ENCODE results near the gene CDK5R2.

Gene CDK5R2

DNA sequence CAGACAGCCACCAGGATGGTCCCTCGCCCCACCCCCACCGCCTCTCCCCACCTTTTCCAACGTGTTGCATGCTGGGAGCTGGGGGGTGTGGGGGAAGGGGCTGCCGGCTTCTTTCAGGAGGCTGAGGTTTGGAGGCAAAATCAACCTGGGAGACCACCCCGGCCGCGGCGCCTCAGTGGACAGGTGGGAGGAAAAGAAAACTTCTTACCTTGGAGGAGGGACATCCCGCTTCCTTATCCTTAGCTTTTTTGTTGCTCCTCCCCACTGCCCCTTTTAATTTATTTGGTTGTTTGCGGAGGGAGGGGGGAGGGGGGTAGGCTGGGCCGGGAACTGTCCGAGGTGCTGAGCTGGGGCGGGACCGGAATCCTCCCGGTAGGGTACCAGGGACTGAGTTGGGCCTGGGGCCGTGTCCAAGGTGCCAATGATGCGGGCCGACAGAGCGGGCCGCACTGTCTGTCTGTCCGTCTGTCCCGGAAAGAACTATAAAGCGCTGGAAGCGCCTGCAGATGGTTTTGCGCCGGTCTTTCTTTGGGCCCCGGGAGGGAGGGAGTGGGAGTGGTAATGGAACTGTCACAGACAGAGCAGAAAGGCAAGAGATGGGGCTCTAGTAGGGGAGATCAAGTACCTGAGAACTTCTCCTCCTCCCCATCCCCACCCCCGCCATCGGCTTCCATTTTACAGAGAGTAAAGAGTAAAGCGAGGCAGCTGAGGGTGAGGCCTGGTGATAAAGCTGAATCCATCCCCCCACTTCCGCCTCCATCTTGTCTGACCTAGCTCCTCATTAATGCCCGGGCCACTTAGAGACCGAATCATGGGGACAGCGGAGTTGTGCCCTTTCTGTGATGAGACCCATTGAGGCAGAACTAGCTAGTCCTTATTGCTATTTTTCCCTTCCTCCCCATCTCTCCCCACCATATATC is 2.4 kb downstream of the CDK5R2 start:
- DNase-seq (ENCODE audit: low read depth in 1 of 2, low spot score in 1 of 2) = peak in 1 of 2 donors; percentile 18

DNA sequence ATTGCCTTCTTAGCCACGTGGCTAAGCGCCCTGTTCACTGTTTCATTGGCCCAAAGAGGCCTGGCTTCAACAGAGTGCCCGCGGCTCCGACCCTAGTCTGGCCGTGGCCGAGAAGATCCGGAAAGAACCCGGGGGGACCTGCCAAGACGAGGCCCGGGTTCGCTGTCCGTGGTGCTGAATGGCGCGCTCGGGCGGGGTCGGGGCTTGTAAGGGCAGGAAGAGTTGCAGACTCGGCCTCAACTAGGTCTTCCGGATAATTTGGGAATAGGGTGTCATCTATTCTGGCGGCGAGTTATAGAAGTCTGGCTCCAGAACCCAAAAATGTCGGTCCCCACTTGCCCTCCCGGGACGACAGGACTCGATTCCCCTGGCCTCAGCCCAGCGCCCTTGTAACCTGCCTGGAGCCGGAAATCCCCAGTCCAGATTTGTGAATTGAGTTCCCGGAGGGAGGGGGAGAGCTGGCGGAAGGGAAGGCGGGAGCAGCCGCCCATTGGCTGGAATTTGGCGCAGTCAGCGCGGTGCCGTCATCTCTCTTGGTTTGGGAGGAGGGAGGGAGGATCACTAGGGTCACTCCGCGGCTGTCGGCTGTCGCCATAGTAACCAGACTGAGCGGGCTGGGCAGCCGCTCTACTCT is 3.5 kb downstream of the CDK5R2 start:
- DNase-seq (ENCODE audit: low read depth in 1 of 2, low spot score in 1 of 2) = peak; percentile 25 to 54

DNA sequence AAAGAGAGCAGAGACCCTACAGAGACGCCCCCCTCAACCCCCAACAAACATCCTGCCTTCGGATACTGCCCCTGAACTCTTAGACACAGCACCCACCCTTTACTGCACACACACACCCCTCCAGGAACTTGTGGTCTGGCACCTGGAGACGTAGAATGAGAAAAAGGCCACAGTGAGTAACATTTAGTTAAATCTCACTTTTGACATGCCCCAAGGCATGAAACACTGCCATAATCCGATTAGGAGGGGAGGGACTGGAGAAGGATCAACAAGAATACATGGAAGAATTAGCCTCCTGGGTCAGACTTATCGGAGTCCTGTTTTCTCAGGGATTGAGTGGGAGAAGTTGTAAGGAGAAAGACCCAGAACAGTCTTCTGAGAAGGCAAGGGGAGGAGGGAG is 4.1 kb downstream of the CDK5R2 start:
- DNase-seq (ENCODE audit: low read depth in 1 of 2, low spot score in 1 of 2) = no peak

DNA sequence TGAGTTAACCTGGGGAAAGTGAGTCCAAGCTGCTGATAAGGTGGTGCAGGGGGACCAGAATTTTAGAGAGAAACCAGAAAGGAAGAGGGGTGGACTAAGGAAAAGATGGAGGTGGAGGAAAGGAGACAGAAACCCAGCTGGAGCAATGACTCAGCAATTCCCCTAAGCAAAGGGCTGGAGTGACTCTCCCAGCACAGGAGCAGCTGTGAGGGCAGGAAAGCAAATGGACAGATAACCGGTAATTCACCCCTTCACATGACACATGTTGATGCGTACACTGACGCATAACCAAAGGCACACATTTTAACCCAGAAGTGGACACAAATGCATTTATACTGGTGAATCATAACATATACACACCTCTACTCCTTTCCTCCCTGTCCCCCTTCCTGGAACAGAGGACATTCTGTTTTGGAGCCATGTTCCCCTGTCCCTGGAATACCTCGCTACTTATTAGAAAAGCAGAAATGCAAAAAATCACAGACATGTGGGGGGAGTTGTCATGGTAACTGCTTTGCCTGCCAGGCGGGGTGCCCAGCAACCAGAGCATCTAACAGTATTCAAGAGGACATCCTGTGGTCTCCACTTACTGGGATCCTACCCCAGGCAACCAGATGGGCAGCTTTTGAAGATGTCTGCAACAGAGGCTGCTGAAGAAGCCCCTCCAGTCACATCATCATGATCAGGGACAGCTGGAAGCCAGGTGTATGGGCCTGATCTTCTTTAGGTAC is 4.7 kb downstream of the CDK5R2 start:
- no peak for DNase-seq (ENCODE audit: low read depth in 1 of 2, low spot score in 1 of 2)

DNA sequence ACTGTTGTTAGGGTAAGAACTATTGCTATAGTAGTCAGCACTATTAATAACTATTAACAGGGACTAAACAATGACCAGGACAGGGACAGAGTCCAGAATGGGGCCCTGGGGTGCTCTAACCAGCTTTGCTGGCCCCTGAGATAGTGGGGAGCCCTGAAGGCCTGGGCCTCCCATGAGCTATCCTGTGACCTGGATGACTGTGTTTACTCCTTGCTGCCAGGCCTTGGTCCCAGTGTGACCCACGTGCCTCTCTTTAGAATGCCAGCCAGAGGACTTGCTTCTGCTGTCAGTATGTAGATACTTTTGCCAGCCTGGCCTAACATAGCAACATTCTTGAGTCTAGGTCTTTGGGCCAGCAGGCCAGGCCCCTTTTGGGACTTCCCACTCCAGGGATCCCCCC is 11.4 kb downstream of the CDK5R2 start:
- DNase-seq (ENCODE audit: low read depth in 1 of 2, low spot score in 1 of 2) = no peak

DNA sequence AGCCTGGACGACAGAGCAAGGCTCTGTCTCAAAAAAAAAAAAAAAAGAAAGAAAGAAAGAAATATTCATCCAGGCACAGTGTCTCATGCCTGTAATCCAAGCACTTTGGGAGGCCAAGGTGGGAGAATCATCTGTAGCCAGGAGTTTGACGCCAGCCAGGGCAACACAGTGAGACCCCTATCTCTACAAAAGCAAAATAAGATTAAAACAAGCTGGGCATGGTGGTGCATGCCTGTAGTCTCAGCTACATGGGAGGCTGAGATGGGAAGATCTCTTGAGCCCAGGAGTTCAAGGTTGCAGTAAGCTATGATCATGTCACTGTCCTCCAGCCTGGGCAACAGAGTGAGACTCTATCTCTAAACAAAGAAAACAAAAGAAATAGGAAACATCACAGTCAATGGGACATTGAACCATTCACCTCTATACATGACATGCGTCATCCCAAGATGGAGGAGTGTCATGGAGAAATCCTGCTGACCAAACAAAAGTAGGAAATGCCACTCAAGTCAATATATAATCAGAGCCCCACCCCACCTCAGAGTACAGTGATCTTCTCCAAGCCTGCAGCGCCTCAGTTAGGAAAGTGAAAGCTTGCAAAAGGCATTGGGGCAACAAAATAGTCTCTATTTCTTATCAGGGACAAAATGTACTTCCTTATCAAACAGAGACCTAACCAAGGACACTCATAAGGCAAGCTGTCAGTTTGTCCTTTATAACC is 15.8 kb downstream of the CDK5R2 start:
- DNase-seq (ENCODE audit: low read depth in 1 of 2, low spot score in 1 of 2) = no peak

- peak; percentile 65 to 81 for DNase-seq (ENCODE audit: low read depth in 1 of 2, low spot score in 1 of 2)
These were observed 20.6 kb downstream of the CDK5R2 start for GRCh38 chr2:218979846-218980734.

GRCh38 chr2:218980735-218981389 is 21.4 kb downstream of the CDK5R2 start:
- no peak for DNase-seq (ENCODE audit: low read depth in 1 of 2, low spot score in 1 of 2)

GRCh38 chr2:218981390-218981880 is 22.0 kb downstream of the CDK5R2 start:
- no peak for DNase-seq (ENCODE audit: low read depth in 1 of 2, low spot score in 1 of 2)

DNA sequence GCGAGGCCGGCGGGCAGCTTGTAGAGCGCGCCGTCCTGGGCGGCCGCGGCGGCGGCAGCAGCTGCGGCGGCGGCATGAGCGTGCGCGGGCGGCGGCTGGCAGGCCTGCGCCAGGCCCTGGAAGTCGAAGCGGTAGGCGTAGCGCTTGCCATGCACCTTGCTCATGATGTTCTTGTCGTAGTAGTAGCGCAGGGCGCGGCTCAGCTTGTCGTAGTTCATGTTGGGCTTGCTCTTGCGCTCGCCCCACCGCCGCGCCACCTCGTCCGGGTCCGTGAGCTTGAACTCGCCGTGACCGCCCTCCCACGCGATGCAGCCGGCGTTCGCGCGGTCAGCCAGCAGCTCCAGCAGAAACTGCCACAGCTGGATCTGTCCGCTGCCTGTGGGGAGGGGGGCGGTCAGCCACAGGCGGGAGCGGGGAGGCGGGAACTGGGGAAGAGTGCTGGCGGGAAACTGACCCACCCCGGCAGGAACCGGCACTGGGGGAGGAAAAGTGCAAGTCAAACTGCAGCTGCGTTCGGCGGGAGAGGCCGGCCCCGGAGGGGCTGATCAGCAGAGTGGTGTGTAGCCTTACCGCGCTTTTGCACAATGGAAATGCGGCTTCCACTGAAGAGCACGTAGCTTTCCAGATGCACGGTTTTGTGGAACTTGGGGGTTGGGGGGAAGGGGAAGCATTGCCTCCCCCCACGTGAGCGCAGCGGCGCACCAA is 22.6 kb downstream of the CDK5R2 start:
- DNase-seq (ENCODE audit: low read depth in 1 of 2, low spot score in 1 of 2) = no peak

DNA sequence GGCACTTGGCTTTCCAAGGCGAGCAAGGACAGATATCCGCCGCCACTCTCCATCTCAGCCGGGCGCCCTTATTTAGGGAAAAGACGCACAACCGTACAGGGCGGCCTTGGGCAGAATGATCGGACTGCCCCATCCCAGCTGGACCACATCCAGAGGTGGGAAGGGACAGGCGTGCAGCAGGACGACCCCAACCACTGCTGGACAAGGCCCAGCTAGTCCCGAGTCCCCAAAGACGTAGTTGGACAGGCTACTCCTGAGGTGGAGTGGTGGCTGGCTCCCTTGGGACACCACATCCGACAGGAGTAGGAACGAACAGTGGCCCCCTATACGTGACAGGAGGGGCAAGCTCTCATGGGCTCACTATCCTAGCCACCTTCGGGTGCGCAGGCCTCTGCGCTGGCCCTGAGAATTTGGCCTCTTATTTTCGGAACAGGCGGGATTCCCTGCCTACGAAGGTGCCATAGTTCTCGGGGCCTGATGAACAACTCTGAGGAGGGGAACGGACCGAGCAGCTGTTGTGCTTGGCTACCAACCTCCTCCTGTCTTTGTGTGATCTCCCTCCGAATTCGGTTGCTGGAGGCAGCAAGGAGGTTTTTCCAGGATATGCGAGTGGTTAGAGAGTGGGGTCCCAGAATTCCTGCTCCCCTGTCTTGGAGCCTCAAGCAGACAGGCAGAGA is 23.3 kb downstream of the CDK5R2 start:
- DNase-seq (ENCODE audit: low read depth in 1 of 2, low spot score in 1 of 2) = no peak

DNA sequence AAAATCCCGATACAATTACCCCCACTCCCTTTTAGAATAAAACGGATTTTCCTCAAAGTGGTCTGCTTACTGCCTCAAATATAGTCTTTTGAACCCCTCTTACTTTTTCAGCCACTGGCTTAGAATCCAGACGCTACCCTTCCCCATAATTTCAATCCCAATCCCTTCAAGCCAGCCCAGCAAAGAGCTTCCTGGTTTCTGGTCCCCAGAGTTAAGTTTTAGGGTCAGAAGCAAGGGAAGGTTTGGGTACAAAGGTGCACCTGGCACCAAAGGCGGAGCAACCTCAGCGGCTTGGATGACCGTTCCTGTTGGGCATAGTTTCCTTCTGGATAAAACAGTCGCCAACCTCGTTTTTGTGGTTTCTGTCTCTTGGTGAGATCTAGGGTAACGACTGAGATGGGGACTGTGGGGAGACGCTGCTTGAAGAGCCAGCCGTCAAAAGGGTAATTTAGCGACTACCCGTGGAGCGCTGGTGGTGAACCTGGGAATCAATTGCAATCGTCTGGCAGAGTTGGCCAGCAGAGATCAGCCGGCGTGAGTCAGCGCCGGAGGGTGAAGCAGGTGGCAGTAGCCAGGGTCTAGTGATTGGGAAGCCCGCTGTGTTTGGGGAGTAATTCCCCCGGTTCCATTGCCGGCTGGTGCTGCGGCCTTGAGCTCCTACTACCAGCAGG is 23.9 kb downstream of the CDK5R2 start:
- DNase-seq (ENCODE audit: low read depth in 1 of 2, low spot score in 1 of 2) = no peak

DNA sequence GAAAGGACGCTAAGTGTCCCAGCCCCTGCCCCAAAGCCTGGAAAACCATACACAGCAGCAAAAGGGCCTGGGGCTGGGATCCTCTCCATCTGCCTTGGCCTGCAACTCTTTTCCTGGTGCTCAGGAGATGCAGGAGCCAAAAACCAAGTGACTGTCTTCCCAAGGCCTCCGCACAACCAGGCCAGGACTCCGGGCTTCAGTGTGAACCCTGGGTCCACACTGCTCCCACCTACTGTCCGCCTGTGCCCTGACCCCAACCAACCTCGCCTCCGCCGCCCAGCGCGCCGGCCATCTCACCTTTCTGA is 24.4 kb downstream of the CDK5R2 start:
- DNase-seq (ENCODE audit: low read depth in 1 of 2, low spot score in 1 of 2) = no peak

GRCh38 chr2:218984239-218985020 is 25.0 kb downstream of the CDK5R2 start:
- DNase-seq (ENCODE audit: low read depth in 1 of 2, low spot score in 1 of 2) = no peak

- DNase-seq (ENCODE audit: low read depth in 1 of 2, low spot score in 1 of 2) = no peak
These were observed 25.5 kb downstream of the CDK5R2 start, which contains the start of gene FEV for GRCh38 chr2:218985021-218985324. TSS of gene FEV (minus strand) at chr2:218985184. CDS start at chr2:218985075, 109 bp downstream.

DNA sequence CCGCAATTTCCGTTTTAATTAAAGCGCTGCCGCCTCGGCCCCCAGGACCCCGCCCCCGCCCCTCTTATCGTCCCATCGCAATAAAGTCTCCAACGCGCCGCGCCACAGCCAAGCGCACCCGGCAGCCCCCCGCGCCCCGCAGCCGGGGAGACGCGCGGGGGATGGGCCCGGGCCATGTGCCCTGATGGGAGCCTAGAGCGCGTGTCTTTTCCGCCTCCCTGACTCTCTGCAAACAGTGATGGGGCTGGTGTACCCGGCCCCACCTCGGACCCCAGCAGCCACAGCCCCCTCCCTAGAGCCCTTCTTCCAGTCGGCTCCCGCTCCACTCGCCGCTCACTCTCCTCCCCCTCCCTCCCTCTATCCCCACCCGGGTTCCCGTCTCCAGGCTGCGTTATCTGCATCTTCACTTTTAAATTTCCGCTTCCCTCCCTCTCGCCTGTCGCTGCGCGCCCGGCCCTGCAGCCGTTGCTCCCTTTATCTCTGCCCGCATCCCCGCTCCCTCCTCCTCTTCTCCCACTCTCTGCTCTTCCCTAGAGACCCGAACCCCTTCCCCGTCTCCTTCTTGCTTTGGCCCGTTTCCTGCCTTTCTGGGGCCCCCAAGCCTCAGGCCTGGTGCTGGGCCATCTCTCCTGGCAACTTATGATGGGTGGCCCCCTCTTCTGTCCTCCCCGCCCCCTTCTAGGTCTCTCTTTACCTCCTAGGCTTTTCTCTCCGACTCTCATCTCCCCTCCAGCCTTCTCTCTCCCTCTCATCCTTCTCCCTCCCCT is 26.0 kb downstream of the CDK5R2 start:
- DNase-seq (ENCODE audit: low read depth in 1 of 2, low spot score in 1 of 2) = no peak
